Bone marrow (tissue), 2 donors: ENCODE results near the gene PCDHGA3.
"Not testable (repeated sequence)": the region's sequence is repeated elsewhere in the genome, so short reads cannot be mapped to it uniquely, and the experiment has no call there.

Experiments
- DNase-seq, 2 donors: peaks; one replicate each; lab custom pipeline; 2025; lab: John Stamatoyannopoulos, UW

Gene PCDHGA3

DNA sequence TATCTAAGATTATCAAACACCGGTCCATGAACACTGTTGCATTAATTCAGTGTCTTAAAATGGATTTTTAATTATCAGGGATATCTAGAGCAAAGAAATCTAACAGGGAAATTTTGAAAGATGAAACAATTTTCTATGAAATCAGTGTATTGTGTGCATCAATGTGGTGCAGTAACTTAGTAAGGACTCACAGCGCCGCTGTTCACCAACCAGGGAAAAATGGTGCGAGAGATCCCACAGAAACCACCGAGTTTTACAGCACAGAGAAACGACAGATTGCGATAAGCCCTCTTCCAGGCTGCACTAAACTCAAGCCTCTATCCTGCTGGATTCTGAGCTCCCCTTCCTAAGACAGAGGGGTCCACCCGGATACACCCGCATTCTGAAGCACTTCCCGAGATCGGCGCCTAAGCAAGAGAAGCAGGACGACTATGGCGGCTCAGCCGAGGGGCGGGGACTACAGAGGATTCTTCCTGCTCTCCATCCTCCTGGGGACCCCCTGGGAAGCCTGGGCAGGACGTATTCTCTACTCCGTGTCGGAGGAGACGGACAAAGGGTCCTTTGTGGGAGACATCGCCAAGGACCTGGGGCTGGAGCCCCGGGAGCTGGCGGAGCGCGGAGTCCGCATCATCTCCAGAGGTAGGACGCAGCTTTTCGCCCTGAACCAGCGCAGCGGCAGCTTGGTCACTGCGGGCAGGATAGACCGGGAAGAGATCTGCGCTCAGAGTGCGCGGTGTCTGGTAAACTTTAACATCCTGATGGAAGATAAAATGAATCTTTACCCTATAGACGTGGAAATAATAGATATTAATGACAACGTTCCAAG lies 39.1 kb downstream of the PCDHGA3 start, which contains the start of gene PCDHGA7:
TSS of gene PCDHGA7 (plus strand) at position 274 of the 826 bp plus-strand sequence. CDS start at position 432, 158 bp downstream.
- DNase-seq, result no peak

DNA sequence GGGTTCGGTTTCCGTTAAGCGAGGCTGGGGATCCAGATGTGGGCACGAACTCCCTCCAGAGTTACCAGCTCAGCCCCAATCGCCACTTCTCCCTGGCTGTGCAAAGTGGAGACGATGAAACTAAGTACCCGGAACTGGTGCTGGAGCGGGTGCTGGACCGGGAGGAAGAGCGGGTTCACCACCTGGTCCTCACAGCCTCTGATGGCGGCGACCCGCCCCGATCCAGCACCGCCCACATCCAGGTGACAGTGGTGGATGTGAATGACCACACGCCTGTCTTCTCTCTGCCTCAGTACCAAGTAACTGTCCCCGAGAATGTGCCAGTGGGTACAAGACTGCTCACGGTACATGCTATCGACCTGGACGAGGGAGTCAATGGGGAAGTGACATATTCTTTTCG lies 39.7 kb downstream of the PCDHGA3 start:
- DNase-seq, result no peak

- no peak for DNase-seq
These were observed 41.0 kb downstream of the PCDHGA3 start for GRCh38 chr5:141384471-141385267.

DNA sequence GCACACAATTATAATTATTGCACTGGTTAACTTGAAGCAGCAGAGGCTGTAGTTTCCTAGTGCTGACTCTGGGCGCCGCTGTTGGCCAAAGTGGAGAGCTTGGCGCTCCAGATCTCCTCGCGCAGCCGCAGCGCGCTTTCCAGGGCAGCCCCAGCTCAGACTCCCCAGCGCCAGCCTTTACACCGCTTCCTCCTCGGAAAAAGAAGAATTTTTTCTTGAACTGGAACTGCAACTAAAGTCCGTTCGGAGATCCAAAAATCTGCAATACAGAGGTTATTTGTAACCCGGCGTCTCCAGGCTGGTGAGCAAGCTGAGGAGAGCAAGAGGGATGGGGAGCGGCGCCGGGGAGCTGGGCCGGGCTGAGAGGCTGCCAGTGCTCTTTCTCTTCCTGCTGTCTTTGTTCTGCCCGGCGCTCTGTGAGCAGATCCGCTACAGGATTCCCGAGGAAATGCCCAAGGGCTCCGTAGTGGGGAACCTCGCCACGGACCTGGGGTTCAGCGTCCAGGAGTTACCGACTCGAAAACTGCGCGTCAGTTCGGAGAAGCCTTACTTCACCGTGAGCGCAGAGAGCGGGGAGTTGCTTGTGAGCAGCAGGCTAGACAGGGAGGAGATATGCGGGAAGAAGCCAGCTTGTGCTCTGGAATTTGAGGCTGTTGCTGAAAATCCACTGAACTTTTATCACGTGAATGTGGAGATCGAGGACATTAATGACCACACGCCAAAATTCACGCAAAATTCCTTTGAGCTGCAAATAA lies 44.1 kb downstream of the PCDHGA3 start, which contains the start of gene PCDHGB4:
TSS of gene PCDHGB4 (plus strand) at position 142 of the 755 bp plus-strand sequence. CDS start at position 329, 187 bp downstream.
- DNase-seq, result not testable (repeated sequence)

DNA sequence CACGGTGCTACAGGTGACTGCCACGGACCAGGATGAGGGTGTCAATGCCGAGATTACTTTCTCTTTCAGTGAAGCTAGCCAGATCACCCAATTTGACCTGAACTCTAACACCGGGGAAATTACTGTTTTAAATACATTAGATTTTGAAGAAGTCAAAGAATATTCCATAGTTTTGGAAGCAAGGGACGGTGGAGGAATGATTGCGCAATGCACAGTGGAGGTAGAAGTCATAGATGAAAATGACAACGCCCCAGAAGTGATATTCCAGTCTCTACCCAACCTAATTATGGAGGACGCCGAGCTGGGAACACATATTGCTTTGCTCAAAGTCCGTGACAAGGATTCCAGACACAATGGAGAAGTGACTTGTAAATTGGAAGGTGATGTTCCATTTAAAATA lies 45.0 kb downstream of the PCDHGA3 start:
- no peak for DNase-seq

DNA sequence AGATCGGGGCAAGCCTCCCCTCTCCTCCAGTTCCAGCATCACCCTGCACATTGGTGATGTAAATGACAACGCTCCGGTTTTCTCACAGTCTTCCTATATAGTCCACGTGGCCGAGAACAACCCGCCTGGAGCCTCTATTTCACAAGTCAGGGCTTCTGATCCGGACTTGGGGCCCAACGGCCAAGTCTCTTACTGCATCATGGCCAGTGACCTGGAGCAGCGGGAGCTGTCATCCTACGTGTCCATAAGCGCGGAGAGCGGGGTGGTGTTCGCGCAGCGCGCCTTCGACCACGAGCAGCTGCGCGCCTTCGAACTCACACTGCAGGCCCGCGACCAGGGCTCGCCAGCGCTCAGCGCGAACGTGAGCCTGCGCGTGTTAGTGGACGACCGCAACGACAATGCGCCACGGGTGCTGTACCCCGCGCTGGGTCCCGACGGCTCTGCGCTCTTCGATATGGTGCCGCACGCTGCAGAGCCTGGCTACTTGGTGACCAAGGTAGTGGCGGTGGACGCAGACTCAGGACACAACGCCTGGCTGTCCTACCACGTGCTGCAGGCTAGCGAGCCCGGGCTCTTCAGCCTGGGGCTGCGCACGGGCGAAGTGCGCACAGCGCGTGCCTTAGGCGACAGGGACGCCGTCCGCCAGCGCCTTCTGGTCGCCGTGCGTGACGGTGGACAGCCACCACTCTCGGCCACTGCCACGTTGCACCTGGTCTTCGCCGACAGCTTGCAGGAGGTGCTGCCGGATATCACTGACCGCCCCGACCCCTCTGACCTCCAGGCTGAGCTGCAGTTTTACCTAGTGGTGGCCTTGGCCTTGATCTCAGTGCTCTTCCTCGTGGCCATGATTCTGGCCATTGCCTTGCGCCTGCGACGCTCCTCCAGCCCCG lies 45.8 kb downstream of the PCDHGA3 start:
- no peak for DNase-seq

DNA sequence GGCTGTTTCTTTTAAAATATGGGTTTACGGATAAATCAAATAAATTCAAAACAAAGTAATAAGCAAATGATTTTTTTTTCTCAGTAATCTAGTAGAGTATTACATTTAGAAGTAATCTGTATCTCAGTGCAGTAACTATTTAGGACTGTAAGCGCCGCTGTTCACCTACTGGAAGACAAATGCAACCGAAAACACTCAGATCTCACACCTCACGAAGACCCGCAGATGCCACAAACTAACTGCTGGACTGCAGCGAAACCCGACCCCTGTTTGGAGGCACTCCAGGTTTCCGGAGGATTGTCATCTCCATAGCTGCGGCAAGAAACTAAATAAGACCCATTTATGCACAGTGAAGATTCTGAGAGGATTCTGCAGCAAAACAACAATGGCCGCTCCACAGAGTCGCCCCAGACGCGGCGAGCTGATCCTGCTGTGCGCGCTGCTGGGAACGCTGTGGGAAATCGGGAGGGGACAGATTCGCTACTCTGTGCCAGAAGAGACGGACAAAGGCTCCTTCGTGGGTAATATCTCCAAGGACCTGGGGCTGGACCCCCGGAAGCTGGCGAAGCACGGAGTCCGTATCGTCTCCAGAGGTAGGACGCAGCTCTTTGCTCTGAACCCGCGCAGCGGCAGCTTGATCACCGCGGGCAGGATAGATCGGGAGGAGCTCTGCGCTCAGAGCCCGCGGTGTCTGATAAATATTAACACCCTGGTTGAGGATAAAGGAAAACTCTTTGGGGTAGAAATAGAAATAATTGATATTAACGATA lies 49.0 kb downstream of the PCDHGA3 start, which contains the start of gene PCDHGA8:
TSS of gene PCDHGA8 (plus strand) at position 205 of the 770 bp plus-strand sequence. CDS start at position 386, 181 bp downstream.
- DNase-seq, result no peak

DNA sequence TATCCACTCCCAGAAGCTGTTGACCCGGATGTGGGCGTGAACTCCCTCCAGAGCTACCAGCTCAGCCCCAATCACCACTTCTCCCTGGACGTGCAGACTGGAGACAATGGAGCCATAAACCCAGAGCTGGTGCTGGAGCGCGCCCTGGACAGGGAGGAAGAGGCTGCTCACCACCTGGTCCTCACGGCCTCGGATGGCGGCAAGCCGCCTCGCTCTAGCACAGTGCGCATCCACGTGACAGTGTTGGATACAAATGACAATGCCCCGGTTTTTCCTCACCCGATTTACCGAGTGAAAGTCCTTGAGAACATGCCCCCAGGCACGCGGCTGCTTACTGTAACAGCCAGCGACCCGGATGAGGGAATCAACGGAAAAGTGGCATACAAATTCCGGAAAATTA lies 49.6 kb downstream of the PCDHGA3 start:
- DNase-seq, result no peak

DNA sequence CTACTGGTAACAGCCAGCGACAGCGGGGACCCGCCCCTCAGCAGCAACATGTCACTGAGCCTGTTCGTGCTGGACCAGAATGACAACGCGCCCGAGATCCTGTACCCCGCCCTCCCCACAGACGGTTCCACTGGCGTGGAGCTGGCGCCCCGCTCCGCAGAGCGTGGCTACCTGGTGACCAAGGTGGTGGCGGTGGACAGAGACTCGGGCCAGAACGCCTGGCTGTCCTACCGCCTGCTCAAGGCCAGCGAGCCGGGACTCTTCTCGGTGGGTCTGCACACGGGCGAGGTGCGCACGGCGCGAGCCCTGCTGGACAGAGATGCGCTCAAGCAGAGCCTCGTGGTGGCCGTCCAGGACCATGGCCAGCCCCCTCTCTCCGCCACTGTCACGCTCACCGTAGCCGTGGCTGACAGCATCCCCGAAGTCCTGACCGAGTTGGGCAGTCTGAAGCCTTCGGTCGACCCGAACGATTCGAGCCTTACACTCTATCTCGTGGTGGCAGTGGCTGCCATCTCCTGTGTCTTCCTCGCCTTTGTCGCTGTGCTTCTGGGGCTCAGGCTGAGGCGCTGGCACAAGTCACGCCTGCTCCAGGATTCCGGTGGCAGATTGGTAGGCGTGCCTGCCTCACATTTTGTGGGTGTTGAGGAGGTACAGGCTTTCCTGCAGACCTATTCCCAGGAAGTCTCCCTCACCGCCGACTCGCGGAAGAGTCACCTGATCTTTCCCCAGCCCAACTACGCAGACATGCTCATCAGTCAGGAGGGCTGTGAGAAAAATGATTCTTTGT lies 51.0 kb downstream of the PCDHGA3 start:
- not testable (repeated sequence) for DNase-seq
